Parathyroid adenoma (tissue), 2 donors: ENCODE measurements around the gene DYNC1I1.
"Not testable (repeated sequence)": the region's sequence is repeated elsewhere in the genome, so short reads cannot be mapped to it uniquely, and the experiment has no call there.

Source experiments
- H2AFZ ChIP-seq: fragments of 300-600 bp; sonication (generic); one replicate; pipeline ENCODE4 v1.7.0; 2017; ENCODE audit warnings: antibody characterized with exemption, mild to moderate bottlenecking
- H3K27ac ChIP-seq: fragments of 300-600 bp; sonication (generic); one replicate; pipeline ENCODE4 v1.7.0; 2017
- H3K27me3 ChIP-seq: fragments of 300-600 bp; sonication (generic); one replicate; pipeline ENCODE4 v1.7.0; 2017; ENCODE audit warnings: low read length; ENCODE audit not compliant: control insufficient read depth, insufficient read depth
- H3K36me3 ChIP-seq: fragments of 300-600 bp; sonication (generic); one replicate; pipeline ENCODE4 v1.7.0; 2017; ENCODE audit warnings: low read length; ENCODE audit not compliant: control insufficient read depth, insufficient read depth
- H3K4me1 ChIP-seq: fragments of 300-600 bp; sonication (generic); one replicate; pipeline ENCODE4 v1.7.0; 2017; ENCODE audit warnings: control low read depth
- H3K4me2 ChIP-seq: fragments of 300-600 bp; sonication (generic); one replicate; pipeline ENCODE4 v1.7.0; 2017; ENCODE audit warnings: low read length
- H3K4me3 ChIP-seq: fragments of 300-600 bp; sonication (generic); one replicate; pipeline ENCODE4 v1.7.0; 2017; ENCODE audit warnings: low read depth, low read length
- H3K79me2 ChIP-seq: fragments of 300-600 bp; sonication (generic); one replicate; pipeline ENCODE4 v1.7.0; 2017; ENCODE audit warnings: control low read depth
- H3K9ac ChIP-seq: fragments of 300-600 bp; sonication (generic); one replicate; pipeline ENCODE4 v1.7.0; 2017; ENCODE audit warnings: mild to moderate bottlenecking
- H3K9me3 ChIP-seq: fragments of 300-600 bp; sonication (generic); one replicate; pipeline ENCODE4 v1.7.0; 2017; ENCODE audit warnings: low read length; ENCODE audit not compliant: control insufficient read depth
- CTCF ChIP-seq: fragments of 300-600 bp; sonication (generic); IDR thresholded peaks from one replicate; pipeline ENCODE4 v1.7.0; 2017; ENCODE audit warnings: antibody characterized with exemption, mild to moderate bottlenecking
- donor health status: primary hyperparathyroidism.

The DYNC1I1 gene

DNA sequence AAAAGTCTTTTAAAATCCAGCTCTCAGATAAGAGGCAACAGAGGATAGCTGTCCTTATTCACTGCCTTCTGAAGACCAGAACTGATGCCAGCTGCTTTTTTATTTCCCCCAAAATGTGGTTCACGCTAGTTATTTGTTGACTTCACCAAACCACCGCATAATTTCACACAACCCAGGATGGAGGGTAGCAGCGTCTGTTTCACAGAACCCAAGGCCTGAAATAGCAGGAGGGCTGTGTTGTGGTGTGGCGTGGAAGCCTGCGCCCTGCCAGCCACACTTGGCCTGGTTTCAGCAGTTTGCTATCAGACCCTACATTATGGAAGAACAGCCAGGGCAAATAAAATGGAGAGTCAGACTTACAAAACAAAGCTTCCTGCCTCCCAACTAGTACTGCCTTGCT, 155.4 kb downstream of the DYNC1I1 start:
- Histone ChIP-seq H3K4me2 (no peak overlapping the region), H3K4me3 (no peak overlapping the region), H3K79me2 (no peaks in the 10 kb centered on the region), H3K9me3 (no peaks in the 10 kb centered on the region), H3K36me3 (no peaks in the 10 kb centered on the region), H3K27me3 (no peaks in the 10 kb centered on the region), H3K27ac (no peak overlapping the region), H3K4me1 (no peaks in the 10 kb centered on the region), H3K9ac (no peak overlapping the region), H2AFZ (no peak overlapping the region)
- no peak for TF ChIP-seq CTCF

DNA sequence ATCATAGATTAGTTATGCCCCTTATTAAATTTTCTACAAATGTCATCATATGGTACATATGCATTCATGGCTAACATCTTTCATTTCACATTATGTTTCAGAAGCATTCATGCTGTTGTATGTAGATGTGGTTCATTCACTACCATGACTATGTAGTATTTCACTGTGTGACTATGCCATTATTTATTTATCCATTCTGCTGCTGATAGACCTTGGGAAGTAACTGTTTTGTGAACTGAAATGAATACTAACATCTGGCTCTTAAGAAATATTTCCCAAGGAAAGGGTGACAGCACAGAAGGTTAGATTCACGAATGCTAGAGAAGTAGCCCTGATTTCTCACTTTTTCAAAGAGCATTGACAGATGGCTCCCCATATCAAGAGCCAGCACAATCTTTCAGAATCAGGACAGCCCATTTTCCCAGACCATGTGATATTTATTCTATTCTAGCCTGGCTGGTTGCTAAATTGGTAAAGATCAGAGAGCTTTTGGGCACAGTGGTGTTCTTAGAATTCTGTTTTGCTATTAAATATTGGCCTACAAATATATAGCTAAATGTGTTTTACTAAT, 157.4 kb downstream of the DYNC1I1 start:
- Histone ChIP-seq H3K4me3 (no peak overlapping the region), H3K27ac (no peak overlapping the region), H3K79me2 (no peaks in the 10 kb centered on the region), H3K4me1 (no peaks in the 10 kb centered on the region), H3K9me3 (no peaks in the 10 kb centered on the region), H3K27me3 (no peaks in the 10 kb centered on the region), H3K4me2 (no peak overlapping the region), H2AFZ (no peak overlapping the region), H3K36me3 (no peaks in the 10 kb centered on the region), H3K9ac (no peak overlapping the region)
- no peak for TF ChIP-seq CTCF

GRCh38 chr7:95931460-95932232, 159.3 kb downstream of the DYNC1I1 start:
- no peaks in the 10 kb centered on the region for H3K4me1 ChIP-seq
- no peak overlapping the region for H3K27ac ChIP-seq
- H3K9ac ChIP-seq = no peak overlapping the region
- no peak overlapping the region for H3K4me2 ChIP-seq
- no peaks in the 10 kb centered on the region for H3K79me2 ChIP-seq
- H3K9me3 ChIP-seq = no peaks in the 10 kb centered on the region
- no peaks in the 10 kb centered on the region for H3K36me3 ChIP-seq
- H2AFZ ChIP-seq = no peak overlapping the region
- no peaks in the 10 kb centered on the region for H3K27me3 ChIP-seq
- TF ChIP-seq CTCF = no peak
- H3K4me3 ChIP-seq = no peak overlapping the region

GRCh38 chr7:95933618-95934017, 161.3 kb downstream of the DYNC1I1 start:
- TF ChIP-seq CTCF = no peak
- H3K9ac ChIP-seq = no peak overlapping the region
- H3K27me3 ChIP-seq = no peaks in the 10 kb centered on the region
- no peak overlapping the region for H3K27ac ChIP-seq
- H3K4me3 ChIP-seq = no peak overlapping the region
- H2AFZ ChIP-seq = no peak overlapping the region
- no peak overlapping the region for H3K4me2 ChIP-seq
- H3K4me1 ChIP-seq = no peaks in the 10 kb centered on the region
- no peaks in the 10 kb centered on the region for H3K9me3 ChIP-seq
- no peaks in the 10 kb centered on the region for H3K36me3 ChIP-seq
- H3K79me2 ChIP-seq = no peaks in the 10 kb centered on the region

- H3K4me3 ChIP-seq, H3K36me3 ChIP-seq, H3K4me2 ChIP-seq, H3K27ac ChIP-seq, H3K79me2 ChIP-seq, H3K4me1 ChIP-seq, H3K9ac ChIP-seq, H3K27me3 ChIP-seq, H3K9me3 ChIP-seq, H2AFZ ChIP-seq: not testable (repeated sequence)
These were observed 172.5 kb downstream of the DYNC1I1 start for GRCh38 chr7:95944867-95945266.
